Measurements from ENCODE around the gene RALGAPA1.

DNA sequence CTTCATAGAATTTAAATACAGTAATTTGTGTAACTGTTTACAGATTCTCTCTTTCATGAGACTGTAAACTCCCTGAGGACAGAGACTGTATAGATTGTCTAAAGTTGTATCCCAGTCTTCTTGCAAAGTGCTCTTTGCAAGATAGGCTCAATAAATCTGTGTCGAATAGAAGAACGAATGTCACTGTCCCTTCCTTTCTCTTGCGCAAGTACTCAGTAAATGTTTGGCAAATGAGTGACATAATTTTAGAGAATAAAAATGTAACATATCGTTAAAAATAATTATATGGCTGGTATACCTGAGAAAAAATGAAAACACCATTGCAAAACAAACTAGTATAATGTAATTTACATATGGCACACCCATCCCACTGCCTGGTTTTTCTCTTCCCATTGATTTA lies 1.9 kb upstream of the RALGAPA1 start:
- TF ChIP-seq CTCF (conservative IDR thresholded peaks at IDR 0.05 in 1 of 2, IDR thresholded peaks at IDR 0.05 in 1 of 2; ENCODE audit: low read depth in 1 of 2, low read length in 2 of 2) (no peak), EZH2 (IDR thresholded peaks at IDR 0.05; ENCODE audit: low read length, missing control alignments) (no peak)

All from fibroblast of lung (primary cell).